GM21447 (cell line): Measurements from ENCODE around the gene GDAP2.
"Not testable (repeated sequence)": the region's sequence is repeated elsewhere in the genome, so short reads cannot be mapped to it uniquely, and the experiment has no call there.

ENCODE experiments used
- ATAC-seq: cut with Tn5 transposase; IDR thresholded peaks from one replicate; pipeline ENCODE4 v1.9.1; 2021; ENCODE audit not compliant: unreplicated experiment

Gene GDAP2, protein sequence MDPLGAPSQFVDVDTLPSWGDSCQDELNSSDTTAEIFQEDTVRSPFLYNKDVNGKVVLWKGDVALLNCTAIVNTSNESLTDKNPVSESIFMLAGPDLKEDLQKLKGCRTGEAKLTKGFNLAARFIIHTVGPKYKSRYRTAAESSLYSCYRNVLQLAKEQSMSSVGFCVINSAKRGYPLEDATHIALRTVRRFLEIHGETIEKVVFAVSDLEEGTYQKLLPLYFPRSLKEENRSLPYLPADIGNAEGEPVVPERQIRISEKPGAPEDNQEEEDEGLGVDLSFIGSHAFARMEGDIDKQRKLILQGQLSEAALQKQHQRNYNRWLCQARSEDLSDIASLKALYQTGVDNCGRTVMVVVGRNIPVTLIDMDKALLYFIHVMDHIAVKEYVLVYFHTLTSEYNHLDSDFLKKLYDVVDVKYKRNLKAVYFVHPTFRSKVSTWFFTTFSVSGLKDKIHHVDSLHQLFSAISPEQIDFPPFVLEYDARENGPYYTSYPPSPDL

DNA sequence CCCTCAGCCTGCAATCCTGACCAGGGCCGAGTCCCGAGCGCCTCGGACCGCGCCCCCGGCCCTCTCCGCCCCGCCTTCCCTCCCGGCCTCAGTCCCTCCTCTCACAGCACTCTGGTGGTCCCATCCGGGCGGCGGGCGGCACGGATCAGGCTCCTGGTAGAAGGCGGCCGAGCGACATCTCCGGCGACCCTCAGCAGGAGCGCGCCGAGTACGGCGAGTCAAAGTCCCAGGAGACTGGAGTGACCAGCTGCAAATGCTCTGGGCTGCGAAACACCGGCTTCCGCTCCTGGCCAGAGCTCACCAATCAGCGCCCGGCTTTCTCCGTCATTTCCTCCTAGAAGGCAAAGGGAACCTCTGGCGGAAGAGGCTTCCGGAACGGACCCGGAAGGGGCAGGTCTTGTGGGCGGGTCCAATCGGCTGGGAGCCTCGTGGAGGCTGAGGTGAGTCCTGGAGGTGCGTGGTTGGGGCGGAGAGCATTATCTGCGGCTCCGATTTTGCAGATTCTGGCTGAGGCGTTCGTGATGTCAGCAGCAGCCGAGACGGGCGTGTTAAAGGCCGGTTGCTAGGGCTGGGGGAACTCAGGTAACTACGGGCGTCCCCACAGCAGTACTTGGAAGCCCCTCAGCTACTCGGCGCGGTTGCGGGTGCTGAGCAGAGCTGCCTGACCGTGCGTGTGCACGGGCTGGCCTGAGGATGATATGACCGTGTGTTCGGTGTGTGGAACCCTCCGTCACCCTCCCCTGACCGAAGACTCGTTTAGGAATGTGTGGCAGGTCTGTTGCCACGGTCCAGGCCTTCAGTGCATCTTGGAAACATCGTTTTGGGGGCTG, at the start of gene GDAP2, which contains the start of gene WDR3:
TSS of gene GDAP2 (minus strand) at position 279 of the 830 bp plus-strand sequence. CDS start 9,264 bp downstream, outside the sequence.
TSS of gene WDR3 (plus strand) at position 397 of the 830 bp plus-strand sequence. CDS start 3,581 bp downstream, outside the sequence.
- ATAC-seq: peak; percentile 93

DNA sequence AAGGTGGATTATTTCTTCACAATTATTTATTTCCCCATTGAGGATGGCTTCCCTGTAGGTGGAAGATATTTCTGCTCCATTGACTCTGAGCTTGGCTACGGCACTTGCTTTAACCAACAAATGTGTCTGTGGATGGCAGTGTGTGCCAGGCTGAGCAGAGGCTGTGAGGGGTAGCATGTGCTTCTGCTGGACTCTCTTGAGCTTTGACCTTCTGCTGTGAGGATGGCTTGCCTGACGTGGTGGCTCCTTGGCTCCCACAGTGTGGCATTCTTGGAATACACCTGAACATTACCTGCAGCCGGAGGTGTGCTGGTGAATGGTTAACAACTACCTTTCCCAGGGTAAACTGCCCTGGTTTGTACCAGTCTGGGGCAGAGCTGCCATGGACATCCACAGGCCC, 47.0 kb upstream of the GDAP2 start:
- ATAC-seq: no peak

DNA sequence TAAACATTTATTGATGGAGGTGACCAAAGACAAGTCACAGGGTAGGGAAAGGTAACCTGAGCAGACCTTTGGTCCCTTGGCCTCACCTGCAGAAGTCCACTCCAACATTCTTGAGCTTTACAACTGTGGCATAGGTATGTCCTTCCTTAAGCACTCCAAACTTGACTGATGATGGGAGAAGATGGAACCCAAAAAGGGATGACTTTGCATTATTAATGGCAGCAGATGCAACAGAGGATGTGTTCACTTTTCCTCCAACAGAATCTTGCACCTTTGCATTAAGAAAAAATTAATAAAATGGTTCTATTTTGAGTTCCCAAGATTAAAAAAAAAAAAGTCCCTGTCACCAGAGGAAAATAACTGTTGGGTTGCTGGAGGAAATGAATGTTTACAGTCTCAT, 42.4 kb upstream of the GDAP2 start:
- no peak for ATAC-seq

DNA sequence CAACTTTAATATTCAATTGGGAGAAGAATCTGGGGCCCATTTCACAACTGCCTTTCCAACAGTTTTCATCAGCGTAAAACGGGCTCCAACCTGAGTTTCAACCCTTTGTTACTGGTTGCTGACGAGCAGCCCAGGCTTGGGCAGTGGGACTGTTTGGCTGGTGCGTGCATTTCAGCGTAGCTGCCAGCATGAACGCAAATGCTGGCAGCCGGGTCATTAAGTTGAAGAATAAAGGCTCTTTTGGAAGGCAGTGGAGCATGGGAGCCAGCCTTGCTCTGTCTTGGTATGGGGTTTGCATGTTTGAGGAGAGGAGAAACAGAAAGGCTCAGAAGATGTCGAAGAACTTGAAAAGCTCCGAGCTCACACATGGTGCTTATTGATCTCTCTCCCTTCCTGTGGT, 40.8 kb upstream of the GDAP2 start:
- ATAC-seq: no peak

DNA sequence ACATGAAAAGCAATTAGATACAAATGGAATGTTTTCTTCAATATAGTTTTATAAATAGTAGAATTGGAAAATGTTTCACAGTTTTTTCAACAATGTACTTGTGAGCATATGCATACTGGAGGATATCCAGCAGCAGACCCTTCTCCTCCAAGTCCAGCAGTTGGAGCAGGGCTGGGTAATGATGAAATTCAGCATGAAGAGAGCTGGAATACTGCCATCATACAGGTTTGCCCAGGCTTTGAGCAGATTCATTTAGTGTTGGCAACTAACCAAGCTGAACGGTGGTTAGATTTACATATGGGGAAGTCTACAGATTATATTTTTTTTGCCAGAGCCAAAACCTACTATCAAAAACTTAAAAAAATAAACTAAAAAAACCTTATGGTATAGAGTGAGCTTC, 38.5 kb upstream of the GDAP2 start:
- ATAC-seq: no peak

DNA sequence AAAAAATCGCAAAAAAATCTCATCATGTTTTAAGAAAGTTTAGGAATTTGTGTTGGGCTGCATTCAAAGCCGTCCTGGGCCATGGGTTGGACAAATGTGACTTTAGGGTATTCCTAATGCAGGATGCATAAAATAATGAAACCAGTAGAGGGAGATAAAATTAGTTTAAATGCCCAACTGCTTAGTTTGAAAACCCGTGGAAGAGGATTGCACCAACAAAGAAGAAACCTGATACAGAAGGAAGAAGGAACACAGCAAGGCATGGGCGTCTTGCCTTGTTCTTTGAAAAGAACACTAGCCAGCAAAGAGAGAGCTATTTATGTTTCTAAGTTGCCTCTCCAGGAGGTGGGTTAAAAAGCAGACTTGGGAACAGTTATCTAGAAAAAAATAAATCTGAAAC, 38.1 kb upstream of the GDAP2 start:
- ATAC-seq: no peak

DNA sequence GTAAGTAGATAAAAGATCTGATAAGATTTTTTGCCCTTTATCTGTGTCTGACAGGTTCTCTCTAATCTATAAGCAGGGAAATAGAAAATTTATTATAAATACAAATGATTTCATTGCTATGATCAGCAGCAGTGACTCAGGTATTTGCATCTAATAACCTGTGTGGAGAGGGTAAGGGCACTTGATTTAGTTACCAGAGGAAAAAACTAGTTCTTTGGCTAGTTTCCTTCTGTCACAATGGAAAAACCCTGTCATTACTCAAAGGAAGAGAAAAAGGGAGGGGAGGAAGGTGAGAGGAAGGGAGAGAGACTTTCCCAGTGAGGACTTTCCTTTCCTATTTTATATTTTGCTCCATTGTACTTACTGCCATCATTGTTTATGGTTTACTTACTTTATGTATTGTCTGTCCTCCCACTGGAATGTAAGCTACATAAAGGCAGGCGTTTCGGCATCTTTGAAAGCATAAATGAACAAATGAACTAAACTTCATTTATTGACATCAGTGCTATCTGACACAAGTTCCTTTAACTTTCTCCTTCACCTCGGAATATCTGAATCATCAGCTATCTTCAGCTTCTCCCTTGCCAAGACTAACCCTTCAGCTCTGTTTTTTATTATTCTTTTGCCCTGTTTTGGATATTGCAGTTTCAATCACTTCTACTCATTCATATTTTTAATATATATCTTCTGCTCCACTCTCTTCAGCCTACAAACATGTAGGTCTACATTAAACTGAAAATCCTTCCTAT, 35.0 kb upstream of the GDAP2 start:
- no peak for ATAC-seq

DNA sequence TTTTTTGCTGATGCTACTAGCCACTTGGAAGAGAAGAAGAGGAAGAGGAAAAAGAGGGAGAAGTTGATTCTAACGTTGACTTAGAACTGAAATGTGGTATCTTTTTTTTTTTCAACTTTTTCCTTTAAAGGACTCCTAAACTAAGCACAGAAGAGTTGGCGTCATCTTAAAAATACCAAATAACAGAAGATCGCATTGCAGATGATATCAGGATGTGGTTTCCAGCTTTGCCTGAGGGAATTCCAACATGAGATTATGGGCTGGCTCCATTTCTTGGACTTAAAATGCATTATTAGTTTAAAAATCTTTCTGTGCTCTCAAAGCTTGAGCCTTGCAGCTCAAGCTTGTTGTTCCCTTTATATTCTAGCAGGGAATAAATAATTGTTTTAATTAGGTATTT, 29.9 kb upstream of the GDAP2 start:
- no peak for ATAC-seq

DNA sequence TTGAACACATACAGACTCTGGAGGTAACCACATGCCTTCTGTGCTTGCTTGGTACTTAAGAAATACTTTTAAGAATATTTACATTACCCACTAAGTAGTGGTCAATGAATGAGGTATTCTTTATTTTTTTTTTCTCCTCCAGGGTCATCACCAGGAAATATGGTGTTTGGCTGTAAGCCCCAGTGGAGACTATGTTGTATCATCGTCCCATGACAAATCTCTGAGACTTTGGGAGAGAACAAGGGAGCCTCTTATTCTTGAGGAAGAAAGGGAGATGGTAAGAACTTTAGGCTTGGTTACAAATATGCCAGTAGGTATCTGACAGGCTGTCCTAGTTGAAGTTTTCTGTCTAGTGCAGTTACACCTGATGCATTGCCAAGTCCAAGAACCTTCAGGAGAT, 23.0 kb upstream of the GDAP2 start:
- ATAC-seq: no peak

DNA sequence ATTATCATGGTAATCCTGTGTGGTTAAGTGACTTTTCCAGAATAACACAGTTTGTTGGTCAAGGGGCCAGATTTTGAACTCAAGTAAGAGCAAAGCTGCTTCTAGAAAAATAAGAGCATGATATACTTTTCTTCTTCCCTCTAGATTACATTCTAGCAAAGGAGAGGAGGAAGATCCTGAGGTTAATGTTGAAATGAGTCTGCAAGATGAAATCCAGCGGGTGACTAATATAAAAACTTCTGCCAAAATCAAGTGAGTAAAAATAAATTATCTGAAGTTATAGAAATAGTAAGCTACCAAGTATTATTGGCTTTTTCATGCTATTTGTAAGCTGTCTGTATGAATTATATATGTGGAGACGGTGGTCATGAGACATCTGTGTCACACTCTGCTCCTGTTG, 12.9 kb upstream of the GDAP2 start:
- ATAC-seq: no peak

DNA sequence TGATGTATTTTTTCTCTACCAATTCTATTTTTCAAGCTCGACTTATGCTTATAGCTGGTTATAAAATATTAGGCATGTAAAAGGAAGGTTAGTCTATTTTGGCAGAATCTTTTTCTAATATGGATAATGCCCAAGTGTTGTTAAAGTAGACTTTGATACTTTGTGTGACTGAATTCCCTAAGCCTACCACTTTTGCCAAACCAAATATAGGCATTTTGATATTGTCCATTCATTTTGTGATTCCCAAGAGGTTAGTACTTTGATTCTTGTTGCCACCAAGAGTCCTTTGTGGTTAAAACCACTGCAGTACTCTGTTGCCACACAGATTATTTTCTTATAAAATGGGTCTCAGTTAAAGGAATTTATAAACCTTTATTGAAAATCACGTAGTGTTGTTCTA, 4.3 kb upstream of the GDAP2 start:
- ATAC-seq: no peak

DNA sequence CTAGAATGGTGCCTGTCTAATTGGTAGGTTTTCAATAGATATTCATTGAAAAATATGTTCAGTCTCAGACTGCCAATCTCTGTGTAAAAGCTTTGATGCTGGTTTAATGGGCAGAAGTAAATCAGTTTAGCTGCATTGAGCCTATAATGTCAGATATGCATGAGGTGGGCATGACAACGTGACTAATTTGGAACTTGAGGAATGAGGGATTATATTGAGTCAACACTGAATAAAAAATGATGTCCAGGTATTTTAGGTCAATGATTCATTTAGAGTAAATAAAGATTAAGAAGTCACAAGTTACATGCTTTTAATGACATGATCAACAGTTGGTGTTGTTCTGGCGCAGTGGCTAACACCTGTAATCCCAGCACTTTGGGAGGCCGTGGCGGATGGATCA, 3.2 kb upstream of the GDAP2 start:
- ATAC-seq: no peak

DNA sequence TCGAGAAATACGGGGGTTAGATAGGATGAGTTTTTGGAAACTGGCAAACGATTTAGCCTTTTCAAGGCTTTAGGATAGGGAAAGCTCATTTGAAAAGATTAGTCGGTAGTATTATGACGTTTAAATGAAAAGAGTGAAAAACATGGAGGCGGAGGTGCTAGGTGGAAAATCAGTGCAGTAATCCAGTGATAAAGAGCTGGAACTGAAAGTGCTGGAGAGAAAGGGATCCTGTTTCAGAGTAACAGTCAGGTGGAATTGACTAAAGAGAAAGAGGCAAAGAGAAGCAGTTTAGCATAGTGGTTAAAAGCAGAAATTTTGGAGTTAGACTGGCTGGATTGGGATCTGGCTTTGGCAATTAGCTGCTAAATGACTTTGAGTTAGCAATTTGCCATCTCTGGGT, 1.1 kb upstream of the GDAP2 start:
- no peak for ATAC-seq

DNA sequence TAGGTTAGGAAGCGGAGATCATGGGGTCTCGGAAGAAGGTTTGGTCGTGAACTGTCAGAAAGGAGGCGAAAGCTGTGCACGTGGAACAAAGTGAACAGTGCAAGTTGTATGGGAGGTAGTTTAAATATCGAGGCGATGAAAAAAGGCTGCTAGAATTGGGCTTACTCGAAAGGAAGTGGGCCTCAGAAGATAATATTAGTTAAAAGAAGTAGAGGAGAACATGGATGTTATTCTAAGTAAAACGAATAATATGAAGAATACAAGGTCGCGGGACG, 689 bp upstream of the GDAP2 start:
- no peak for ATAC-seq

DNA sequence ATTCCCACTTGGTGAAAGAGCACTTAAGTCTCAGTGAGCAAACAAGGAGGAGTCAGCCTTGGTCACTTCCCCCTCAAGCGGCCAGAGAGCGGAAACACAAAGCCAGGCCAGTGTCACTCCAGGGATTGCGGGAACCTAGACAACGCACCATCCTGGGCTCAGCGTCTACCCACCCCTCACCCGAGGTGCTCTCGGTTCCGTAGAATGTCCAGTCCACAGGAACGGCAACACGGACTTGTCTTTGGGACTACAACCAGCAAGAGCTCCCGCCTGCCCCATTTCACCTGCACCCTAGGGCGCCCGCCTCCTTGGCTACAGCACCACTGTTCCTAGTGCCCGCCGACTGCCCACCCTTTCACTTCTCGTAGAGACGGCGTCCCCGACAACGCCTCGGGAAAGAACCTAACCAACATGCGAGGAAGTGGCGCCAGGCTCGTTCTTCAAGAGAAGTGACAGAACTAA, 509 bp downstream of the GDAP2 start:
- peak; percentile 48 for ATAC-seq

DNA sequence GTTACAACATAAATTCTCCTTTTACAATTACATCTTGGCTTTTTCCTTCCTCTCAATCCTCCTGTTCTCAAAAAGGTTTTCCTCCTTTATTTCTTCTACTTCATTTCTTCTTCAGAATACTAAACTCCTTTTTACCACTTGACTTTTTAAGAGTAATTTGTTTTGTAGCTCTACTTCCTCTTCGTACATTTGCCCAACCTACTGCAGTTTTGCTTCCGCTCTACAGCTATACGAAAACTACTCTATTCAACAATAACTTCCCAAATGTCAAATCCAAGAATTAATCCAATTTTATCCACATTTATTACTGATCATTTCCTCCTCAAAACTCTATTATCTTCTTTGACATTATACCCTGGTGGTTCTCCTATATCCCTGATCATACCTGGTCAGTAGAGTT, 3.4 kb downstream of the GDAP2 start:
- no peak for ATAC-seq

DNA sequence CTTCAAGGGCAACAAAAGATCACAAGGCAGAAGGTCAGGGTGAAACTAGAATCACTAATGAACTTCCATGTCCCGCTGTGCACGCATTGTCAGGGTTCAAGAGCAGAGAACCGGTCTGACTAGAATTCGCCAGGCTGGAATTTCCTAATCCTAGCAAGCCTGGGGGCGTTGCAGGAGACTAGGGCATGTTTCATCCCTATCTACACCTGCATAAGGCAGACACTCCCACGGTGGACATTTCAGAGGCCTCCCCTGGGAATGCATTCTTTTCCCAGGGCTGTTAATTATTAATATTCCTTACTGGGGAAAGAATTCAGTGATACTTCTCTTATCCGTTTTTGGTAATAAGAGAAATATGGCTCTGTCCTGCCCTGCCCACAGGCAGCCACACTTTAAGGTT, 6.7 kb downstream of the GDAP2 start:
- ATAC-seq: not testable (repeated sequence)

DNA sequence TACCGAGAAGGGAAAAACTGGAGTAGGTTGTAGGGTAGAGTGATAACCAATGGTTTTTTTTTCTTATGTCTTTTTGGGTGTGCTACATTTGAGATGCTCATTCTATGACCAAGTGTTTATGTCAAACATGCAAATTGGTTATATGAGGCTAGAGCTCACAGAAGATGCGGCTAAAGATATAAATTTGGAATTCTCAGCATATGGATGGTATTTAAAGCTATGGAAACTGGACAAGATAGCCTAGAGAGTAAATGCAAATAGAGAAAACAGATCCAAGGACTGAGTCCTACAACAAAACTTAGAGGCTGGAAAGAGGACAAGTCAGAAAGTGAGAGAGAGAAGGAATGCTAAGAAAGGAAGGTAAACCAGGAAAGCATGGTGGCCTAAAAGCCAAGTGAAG, 7.4 kb downstream of the GDAP2 start:
- no peak for ATAC-seq

DNA sequence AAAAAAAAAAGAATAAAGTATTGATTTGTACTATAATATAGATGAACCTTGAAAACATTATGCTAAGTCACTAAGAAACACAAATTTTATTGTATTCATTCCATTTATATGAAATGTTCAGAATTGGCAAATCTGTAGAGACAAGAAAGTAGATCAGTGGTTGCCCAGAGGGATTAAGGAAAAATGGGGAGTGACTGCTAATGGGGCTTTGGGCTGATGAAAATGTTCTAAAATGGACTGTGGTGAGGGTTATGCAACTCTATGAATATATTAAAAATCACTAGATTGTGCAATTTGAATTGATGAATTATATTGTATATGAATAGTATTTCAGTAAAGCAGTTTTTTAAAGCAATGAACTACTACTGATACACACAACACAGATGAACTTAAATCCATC, 10.0 kb downstream of the GDAP2 start:
- no peak for ATAC-seq

DNA sequence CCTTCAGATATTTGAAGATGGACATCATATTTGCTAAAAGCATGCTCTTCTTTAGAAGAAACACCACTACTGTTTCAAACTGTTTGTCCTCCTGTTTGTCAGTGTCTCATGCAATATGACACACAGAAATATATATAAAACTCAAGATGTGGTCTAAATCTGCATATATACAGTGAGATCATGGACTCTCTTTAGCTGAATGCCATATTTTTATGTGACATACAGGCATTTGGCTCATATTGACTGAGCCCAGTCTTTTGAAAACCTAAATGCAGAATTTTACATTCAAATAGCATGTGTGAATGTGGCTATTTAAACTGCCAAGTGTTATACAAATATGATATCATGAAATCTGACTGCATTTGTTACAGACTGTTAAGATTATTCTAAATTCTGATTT, 18.4 kb downstream of the GDAP2 start:
- no peak for ATAC-seq

DNA sequence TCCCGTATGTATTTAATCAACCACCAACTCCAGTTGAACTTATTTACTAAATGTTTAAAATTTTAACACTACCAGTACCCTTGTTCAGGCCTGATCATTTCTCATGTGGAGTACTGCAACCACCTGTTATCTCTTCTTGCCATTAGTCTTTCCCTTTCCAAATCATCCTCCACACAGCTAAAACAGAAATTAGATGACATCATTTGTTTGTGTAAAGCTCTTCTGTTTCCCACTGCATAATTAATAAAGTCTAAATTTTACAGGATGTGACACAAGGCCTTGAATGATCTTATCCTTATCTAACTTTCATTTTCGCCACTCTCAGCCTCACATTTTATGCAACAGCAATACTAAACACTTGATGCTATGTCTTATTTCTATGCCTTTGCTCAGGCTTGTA, 24.4 kb downstream of the GDAP2 start:
- ATAC-seq: no peak
